Measurements from ENCODE around the gene ZNF483.

GRCh38 chr9:111588846-111589245 is 63.9 kb downstream of the ZNF483 start:
- TF ChIP-seq CTCF (IDR thresholded peaks at IDR 0.05) (no peak), POLR2A (IDR thresholded peaks at IDR 0.05) (no peak)
